Fibroblast of lung (primary cell): Measurements from ENCODE around the gene OLFML3. TPM values are rescaled to one million over a fixed set of nuclear protein-coding genes. Genes with fewer than 3 reads are reported as not detected.
A peak's percentile ranks its signal among the peaks of the same experiment; 100 is the strongest.

ENCODE experiments used
- DNase-seq, 2 donors: peaks; one replicate each; pipeline versions ENCODE4 v3.0.0 to v3.0.0-alpha.2; 2010; ENCODE audit warnings: low read depth in 2 of 2
- H2AFZ ChIP-seq: 2 replicates; pipeline ENCODE4 v1.5.1; 2012; ENCODE audit warnings: low read length, control low read depth, inconsistent platforms
- H3K27ac ChIP-seq: 2 replicates; pipeline ENCODE4 v1.5.1; 2011; ENCODE audit warnings: low read length, control low read depth; ENCODE audit not compliant: insufficient read depth
- H3K27me3 ChIP-seq: 2 replicates; pipeline ENCODE4 v1.5.1; 2011; ENCODE audit warnings: mild to moderate bottlenecking, low read length; ENCODE audit not compliant: control insufficient read depth, insufficient read depth
- H3K36me3 ChIP-seq: 2 replicates; pipeline ENCODE4 v1.5.1; 2011; ENCODE audit warnings: low read length; ENCODE audit not compliant: control insufficient read depth, insufficient read depth
- H3K4me1 ChIP-seq: 2 replicates; pipeline ENCODE4 v1.5.1; 2011; ENCODE audit warnings: low read length; ENCODE audit not compliant: control insufficient read depth, insufficient read depth; ENCODE audit errors: extremely low read depth
- H3K4me2 ChIP-seq: 2 replicates; pipeline ENCODE4 v1.5.1; 2011; ENCODE audit warnings: low read length, control low read depth; ENCODE audit not compliant: insufficient read depth; ENCODE audit errors: extremely low read depth
- H3K4me3 ChIP-seq, 4 experiments: fragments of 200-600 bp in 1 of 4; sonication (generic) in 1 of 4; replicated peaks in 1 of 4; 2 replicates each; pipeline ENCODE4 v1.5.1; 2011 to 2016; ENCODE audit warnings: low read length in 4 of 4, low read depth in 3 of 4, mild to moderate bottlenecking in 3 of 4, control low read depth in 2 of 4, inconsistent platforms in 1 of 4, mixed read lengths in 1 of 4; ENCODE audit not compliant: insufficient read depth in 1 of 4; ENCODE audit errors: control extremely low read depth in 1 of 4
- H3K79me2 ChIP-seq: 2 replicates; pipeline ENCODE4 v1.5.1; 2012; ENCODE audit warnings: mild to moderate bottlenecking, low read length, inconsistent platforms; ENCODE audit not compliant: control insufficient read depth, insufficient read depth
- H3K9ac ChIP-seq: 2 replicates; pipeline ENCODE4 v1.5.1; 2011; ENCODE audit warnings: mild to moderate bottlenecking, low read length, control low read depth; ENCODE audit not compliant: insufficient read depth
- H3K9me3 ChIP-seq: 2 replicates; pipeline ENCODE4 v1.5.1; 2012; ENCODE audit warnings: low read depth, low read length; ENCODE audit not compliant: control insufficient read depth, insufficient read depth
- H4K20me1 ChIP-seq: 2 replicates; pipeline ENCODE4 v1.5.1; 2011; ENCODE audit warnings: low read length; ENCODE audit not compliant: control insufficient read depth, insufficient read depth; ENCODE audit errors: extremely low read depth
- CTCF ChIP-seq, 2 donors: IDR thresholded peaks in 1 of 2; conservative IDR thresholded peaks in 1 of 2; 1 replicate in 1 of 2; 2 replicates in 1 of 2; pipeline ENCODE4 v1.5.1; 2011 to 2012; ENCODE audit warnings: low read length in 2 of 2, control low read depth in 1 of 2, inconsistent platforms in 1 of 2, low read depth in 1 of 2, mild to moderate bottlenecking in 1 of 2
- EZH2 ChIP-seq: IDR thresholded peaks from 2 replicates; pipeline ENCODE4 v1.5.1; 2012; ENCODE audit warnings: low read length, control low read depth, mild to moderate bottlenecking; ENCODE audit errors: missing control alignments
- polyA plus RNA-seq, 2 donors: library from polyadenylated mRNA; depleted of rRNA in 1 of 2; stranded (reverse) in 1 of 2; unstranded in 1 of 2; fragments of >200 nt; gene quantifications; 2 replicates each; pipeline ENCODE4 v1.2.1, GENCODE V29; 2011 to 2012; ENCODE audit warnings: missing spikeins in 1 of 2
- total RNA-seq: library from RNA; depleted of rRNA; stranded (reverse); fragments of >200 nt; gene quantifications from 2 replicates; pipeline ENCODE4 v1.2.1, GENCODE V29; 2014

The OLFML3 gene
- total and polyA plus RNA-seq, 2 donors (not counting 1 experiment from before 2014, with no cell fraction given): 68.0 to 133 TPM

GRCh38 chr1:113983826-113984225 is 4.6 kb downstream of the OLFML3 start:
- no peak overlapping the region for H3K27ac ChIP-seq
- no peaks in the 10 kb centered on the region for H3K9me3 ChIP-seq
- H4K20me1 ChIP-seq: no peaks in the 10 kb centered on the region
- peaks cover 6% of the 10 kb centered on the region for H3K79me2 ChIP-seq
- TF ChIP-seq CTCF (conservative IDR thresholded peaks at IDR 0.05 in 1 of 2, IDR thresholded peaks at IDR 0.05 in 1 of 2; ENCODE audit: low read depth in 1 of 2, low read length in 2 of 2): no peak
- TF ChIP-seq EZH2: no peak
- no peak overlapping the region for H3K4me3 ChIP-seq
- H3K4me2 ChIP-seq: peak overlapping the region; percentile 11
- H3K36me3 ChIP-seq: peaks cover 5% of the 10 kb centered on the region
- H3K9ac ChIP-seq: no peak overlapping the region
- DNase-seq: no peak
- no peaks in the 10 kb centered on the region for H3K27me3 ChIP-seq
- peaks cover 23% of the 10 kb centered on the region for H3K4me1 ChIP-seq
- no peak overlapping the region for H2AFZ ChIP-seq

GRCh38 chr1:113984710-113985109 is 5.4 kb downstream of the OLFML3 start:
- Histone ChIP-seq H3K36me3 (peaks cover 5% of the 10 kb centered on the region), H3K9ac (no peak overlapping the region), H3K79me2 (peaks cover 6% of the 10 kb centered on the region), H2AFZ (no peak overlapping the region), H3K27ac (no peak overlapping the region), H3K9me3 (no peaks in the 10 kb centered on the region), H3K4me1 (peaks cover 23% of the 10 kb centered on the region), H3K4me3 (no peak overlapping the region), H4K20me1 (no peaks in the 10 kb centered on the region), H3K4me2 (no peak overlapping the region), H3K27me3 (no peaks in the 10 kb centered on the region)
- TF ChIP-seq EZH2: no peak
- no peak for TF ChIP-seq CTCF (conservative IDR thresholded peaks at IDR 0.05 in 1 of 2, IDR thresholded peaks at IDR 0.05 in 1 of 2; ENCODE audit: low read depth in 1 of 2, low read length in 2 of 2)
- no peak for DNase-seq

GRCh38 chr1:113986802-113987201 is 7.5 kb downstream of the OLFML3 start:
- no peak overlapping the region for H3K4me2 ChIP-seq
- no peaks in the 10 kb centered on the region for H3K9me3 ChIP-seq
- H3K79me2 ChIP-seq: no peaks in the 10 kb centered on the region
- H4K20me1 ChIP-seq: no peaks in the 10 kb centered on the region
- H3K4me3 ChIP-seq: no peak overlapping the region
- no peak overlapping the region for H2AFZ ChIP-seq
- DNase-seq: no peak
- no peak overlapping the region for H3K9ac ChIP-seq
- no peaks in the 10 kb centered on the region for H3K36me3 ChIP-seq
- peaks cover 17% of the 10 kb centered on the region for H3K4me1 ChIP-seq
- TF ChIP-seq EZH2 (no peak), CTCF (conservative IDR thresholded peaks at IDR 0.05 in 1 of 2, IDR thresholded peaks at IDR 0.05 in 1 of 2; ENCODE audit: low read depth in 1 of 2, low read length in 2 of 2) (no peak)
- H3K27me3 ChIP-seq: no peaks in the 10 kb centered on the region
- no peak overlapping the region for H3K27ac ChIP-seq
